SIG-M5 (cell line): ENCODE results near the gene MAGEF1.
A peak's percentile ranks its signal among the peaks of the same experiment; 100 is the strongest.

Source experiments
- DNase-seq: peaks from one replicate; lab custom pipeline; 2025; lab: John Stamatoyannopoulos, UW

Gene MAGEF1

GRCh38 chr3:184690192-184690883 lies 21.5 kb downstream of the MAGEF1 start:
- DNase-seq = no peak

- DNase-seq = no peak
Observed at GRCh38 chr3:184688882-184689271, 23.0 kb downstream of the MAGEF1 start.

- DNase-seq = no peak
Observed at GRCh38 chr3:184688251-184688881, 23.5 kb downstream of the MAGEF1 start.

- DNase-seq = peak; percentile 46
Observed at GRCh38 chr3:184687363-184688015, 24.4 kb downstream of the MAGEF1 start.

GRCh38 chr3:184685646-184686045 lies 26.2 kb downstream of the MAGEF1 start:
- DNase-seq = no peak

GRCh38 chr3:184685055-184685454 lies 26.8 kb downstream of the MAGEF1 start:
- DNase-seq = no peak

- no peak for DNase-seq
Observed at GRCh38 chr3:184683900-184684560, 27.8 kb downstream of the MAGEF1 start.

- no peak for DNase-seq
Observed at GRCh38 chr3:184683234-184683633, 28.6 kb downstream of the MAGEF1 start.

- no peak for DNase-seq
Observed at GRCh38 chr3:184682671-184683070, 29.2 kb downstream of the MAGEF1 start.

- DNase-seq = no peak
Observed at GRCh38 chr3:184680385-184681345, 31.2 kb downstream of the MAGEF1 start.

GRCh38 chr3:184679056-184679816 lies 32.6 kb downstream of the MAGEF1 start:
- DNase-seq = no peak

- DNase-seq = no peak
Observed at GRCh38 chr3:184678317-184679055, 33.4 kb downstream of the MAGEF1 start.

- DNase-seq = no peak
Observed at GRCh38 chr3:184677344-184678316, 34.2 kb downstream of the MAGEF1 start.

- peak; percentile 74 for DNase-seq
Observed at GRCh38 chr3:184676927-184677326, 34.9 kb downstream of the MAGEF1 start.

GRCh38 chr3:184674626-184675025 lies 37.2 kb downstream of the MAGEF1 start:
- no peak for DNase-seq

- no peak for DNase-seq
Observed at GRCh38 chr3:184672977-184673870, 38.6 kb downstream of the MAGEF1 start.

GRCh38 chr3:184672335-184672734 lies 39.5 kb downstream of the MAGEF1 start:
- no peak for DNase-seq

GRCh38 chr3:184670091-184670602 lies 41.7 kb downstream of the MAGEF1 start:
- no peak for DNase-seq
